HG02885 (cell line): Measurements from ENCODE around the gene PTH1R.
"Not testable (repeated sequence)": the region's sequence is repeated elsewhere in the genome, so short reads cannot be mapped to it uniquely, and the experiment has no call there.

ENCODE experiments used
- ATAC-seq: cut with Tn5 transposase; IDR thresholded peaks from one replicate; pipeline ENCODE4 v1.9.1; 2021; ENCODE audit warnings: mild to moderate bottlenecking; ENCODE audit not compliant: unreplicated experiment, poor library complexity

Gene PTH1R

DNA sequence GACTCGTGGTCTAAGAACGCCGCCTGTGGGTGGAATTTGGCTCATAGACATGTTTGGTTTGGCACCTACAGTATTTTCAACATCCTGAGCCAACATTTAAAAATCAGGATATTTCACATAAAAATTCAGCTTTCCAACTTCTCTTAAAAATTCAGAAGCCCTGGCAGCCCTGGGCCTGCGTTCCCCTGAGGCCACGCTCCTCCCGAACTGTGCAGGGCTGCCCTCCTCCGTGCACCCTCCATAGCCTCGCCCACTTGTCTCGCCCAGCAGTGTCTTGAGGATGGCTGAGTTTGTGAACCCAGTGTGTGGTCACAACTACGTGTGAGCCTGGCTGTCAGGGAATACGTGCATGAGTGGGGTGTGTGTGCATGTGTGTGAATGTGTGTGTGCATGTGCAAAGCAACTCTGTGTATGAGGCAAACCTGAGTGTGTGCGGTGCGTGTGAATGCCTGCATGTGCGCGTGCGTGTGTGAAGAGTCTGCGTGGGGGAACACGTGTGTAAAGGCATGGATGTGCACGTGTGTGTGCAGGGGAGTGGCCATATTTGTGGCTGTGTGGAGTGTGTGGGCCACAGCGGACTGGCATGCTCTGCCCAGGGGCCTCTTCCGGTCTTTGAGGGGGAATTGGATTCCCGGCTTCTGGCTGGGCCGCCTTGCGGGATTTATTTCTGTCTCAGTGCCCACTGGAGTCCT is 30.9 kb downstream of the PTH1R start:
- ATAC-seq, result no peak

DNA sequence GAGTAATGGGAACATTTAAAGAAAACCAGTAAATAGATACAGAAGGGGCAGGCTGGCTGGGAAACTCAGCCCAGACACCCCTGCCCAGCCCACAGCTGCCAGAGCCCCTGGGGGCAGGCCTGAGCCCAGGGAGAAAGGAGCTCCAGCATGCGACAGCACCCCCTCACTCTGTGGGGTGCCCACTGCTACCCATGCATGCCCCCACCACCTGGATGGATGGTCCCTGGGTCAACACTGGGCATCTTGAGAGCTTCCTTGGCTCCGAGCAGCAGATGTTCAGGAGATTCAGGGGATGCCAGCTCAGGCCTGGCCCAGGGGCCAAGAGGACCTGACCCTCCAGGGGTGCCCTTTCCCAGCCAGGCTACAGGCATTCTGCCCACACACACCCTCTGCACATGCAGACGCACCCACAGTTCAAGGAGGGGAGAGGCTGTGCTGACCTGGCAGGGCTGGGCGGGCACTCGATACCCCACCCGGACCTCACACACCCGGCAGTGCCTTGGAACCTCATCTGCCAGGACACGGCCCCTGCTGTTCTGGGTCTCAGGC is 31.5 kb downstream of the PTH1R start:
- no peak for ATAC-seq

DNA sequence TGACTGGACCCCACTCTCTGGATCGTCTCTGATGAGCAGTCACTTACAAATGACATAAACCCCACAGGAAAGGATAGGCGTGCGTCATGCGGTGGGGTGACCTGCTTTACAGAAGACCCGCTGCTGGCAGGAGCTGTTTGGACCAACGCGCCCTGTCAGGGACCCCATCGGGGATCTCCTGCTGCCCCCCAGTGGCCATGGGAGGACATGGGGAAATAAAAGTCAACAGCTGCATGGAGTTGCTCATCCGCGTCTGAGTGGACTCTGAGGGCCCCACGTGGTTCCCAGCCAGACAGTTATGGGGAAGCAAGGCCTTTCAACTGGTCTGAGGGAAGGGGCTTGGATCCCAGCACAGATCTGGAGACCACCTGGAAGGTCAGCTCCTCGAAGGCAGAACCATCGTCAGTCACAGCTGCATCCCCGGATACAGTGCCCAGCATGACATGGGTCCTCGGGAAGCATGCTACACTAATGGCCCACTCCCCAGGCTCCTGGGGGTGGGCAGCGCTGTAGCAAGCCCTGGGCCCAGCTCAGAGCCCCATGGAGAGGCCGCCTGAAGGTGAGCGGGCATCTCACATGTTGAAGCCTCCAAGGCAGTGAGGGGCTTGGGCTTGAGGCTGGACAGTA is 32.1 kb downstream of the PTH1R start:
- ATAC-seq, result peak; percentile 64

DNA sequence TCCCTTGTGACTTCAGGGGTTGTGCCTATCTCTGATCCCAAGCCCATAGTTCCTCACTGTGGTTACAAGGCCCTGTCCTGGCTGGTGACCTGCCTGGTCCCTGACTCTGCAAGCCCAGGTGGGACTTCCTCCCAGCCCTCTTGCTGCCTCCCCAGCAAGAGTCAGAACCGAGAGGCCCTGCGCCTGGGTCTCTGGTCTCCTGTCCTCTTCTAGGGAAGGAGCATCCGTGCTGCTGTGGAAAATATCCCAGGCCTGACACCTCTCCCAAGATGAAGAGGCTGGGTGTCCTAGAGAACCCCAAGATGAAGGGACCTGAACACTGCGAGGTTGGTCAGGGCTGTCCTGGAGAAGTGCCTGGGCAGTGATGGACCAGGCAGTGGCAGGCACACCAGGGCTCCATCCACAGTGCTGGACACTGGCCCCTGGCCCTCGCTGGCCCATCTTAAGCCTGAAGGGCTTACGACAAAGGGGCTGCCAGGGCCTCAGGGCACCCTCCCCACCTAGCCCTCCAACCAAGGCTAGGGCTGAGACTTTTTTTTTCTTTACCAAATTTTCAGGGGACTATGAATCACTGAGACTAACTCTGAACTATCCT is 32.7 kb downstream of the PTH1R start:
- no peak for ATAC-seq

DNA sequence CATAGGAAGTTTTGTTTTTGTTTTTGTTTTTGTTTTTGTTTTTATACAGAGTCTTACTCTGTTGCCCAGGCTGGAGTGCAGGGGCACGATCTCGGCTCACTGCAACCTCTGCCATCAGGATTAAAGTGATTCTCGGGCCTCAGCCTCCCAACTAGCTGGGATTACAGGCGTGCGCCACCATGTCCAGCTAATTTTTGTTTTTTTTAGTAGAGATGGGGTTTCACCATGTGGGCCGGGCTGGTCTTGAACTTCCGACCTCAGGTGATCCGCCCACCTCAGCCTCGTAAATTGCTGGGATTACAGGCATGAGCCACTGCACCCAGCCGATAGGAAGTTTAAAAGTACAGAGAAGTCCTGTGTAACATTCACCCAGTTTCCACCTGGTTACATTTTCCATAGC is 33.4 kb downstream of the PTH1R start:
- not testable (repeated sequence) for ATAC-seq

DNA sequence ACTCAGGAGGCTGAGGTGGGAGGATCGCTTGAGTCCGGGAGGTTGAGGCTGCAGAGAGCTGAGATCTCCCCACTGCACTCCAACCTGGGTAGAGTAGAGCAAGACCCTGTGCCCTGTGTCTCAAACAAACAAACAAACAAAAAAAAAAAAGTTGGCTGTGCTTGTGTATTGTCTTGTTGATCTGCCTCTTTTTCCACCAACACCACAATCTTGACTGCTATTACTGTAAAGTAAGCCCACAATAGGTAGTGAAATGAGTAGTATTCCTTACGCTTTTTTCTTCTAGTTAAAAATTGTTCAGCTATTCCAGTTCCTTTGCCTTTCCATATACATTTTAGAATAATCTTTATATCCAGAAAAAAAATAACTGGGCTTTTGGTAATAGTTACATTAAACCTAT is 35.5 kb downstream of the PTH1R start:
- no peak for ATAC-seq

DNA sequence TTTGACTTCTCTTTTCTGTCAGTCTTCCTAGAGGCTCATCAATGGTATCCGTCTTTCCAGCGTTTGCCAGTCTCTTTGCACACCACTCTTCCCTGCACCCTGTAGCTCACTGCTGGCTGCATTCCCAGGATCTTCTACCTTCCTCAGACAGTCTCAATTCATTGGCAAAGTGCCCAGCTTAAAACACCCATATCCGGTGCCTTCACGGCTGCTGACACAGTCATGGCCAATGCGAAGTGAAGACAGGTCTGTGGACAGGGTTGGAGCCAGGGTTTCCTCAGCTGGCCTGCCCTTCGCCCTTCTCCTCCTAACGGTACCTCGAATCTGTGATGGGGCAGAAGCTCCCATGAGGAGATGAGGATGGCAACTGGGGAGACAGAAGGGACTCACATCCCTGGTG is 36.1 kb downstream of the PTH1R start:
- ATAC-seq, result no peak

DNA sequence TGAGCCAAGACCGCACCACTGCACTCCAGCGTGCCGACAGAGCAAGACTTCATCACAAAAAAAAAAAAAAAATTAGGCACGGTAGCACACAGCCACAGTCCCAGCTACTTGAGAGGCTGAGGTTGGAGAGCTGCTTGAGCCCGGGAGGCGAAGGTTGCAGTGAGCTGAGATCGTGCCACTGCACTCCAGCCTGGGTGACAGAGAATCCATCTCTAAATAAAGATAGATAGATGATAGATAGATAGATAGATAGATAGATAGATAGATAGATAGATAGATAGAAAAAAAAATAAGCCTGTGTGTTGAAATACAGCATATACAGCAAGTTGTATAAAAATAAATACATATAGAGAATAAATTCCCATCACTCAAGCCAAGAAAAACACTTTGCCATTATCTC is 37.3 kb downstream of the PTH1R start:
- ATAC-seq, result no peak

DNA sequence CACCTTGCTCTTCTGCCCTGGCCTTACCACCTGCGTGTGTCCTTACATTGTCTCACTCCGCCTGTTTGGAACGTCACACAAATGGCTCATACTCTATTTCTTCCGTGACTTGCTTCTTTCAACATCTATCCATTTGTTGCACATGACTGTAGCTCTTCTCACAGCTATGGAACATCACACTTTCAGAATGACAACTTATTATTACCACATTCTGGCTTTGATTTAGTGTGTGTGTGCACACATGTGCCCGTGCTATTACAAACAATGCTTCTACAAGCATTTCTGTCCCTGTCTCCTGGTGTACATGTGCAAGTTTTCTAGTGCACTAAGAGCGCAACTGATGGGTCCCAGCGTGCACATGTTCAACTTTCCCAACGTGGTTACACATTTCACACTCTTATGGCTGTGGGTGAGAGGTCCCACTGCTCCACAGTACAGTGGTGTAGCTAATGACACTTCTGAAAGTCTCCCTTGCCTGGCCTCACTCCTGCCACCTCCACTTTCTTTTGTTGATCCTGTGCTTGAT is 37.8 kb downstream of the PTH1R start:
- ATAC-seq, result no peak

DNA sequence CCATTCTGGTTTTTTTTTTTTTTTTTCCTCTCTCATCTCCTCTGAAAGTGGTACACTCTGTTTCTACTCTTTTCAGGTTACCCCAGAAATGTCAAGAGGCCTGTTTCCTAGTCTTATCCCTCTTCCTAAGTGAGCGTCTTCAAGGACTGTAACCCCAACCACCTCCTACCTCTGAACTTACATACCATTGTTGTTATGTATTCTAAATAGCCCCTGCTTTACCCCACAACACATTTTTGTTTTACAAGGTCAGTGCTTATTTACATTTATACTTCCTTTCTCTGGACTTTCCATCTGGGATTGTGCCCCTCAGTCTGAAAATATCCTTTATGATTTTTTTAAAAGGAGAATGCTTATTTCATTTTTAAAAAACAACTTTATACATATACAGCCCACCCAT is 38.8 kb downstream of the PTH1R start:
- no peak for ATAC-seq

DNA sequence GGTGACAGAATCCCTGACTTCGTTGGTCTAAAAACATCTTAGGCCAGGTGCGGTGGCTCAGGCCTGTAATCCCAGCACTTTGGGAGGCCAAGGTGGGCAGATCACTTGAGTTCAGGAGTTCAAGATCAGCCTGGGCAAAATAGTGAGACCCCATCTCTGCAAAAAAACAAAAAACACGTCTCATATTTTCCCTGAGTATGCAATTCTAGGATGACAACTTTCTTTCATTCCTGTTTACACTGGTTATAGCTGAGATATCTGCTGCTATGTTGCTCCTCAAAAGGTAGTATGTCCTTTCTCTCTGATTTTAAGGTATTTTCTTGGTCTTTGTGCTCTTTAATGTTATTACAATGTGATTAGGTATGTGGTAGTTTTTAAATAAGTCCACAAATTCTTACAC is 39.3 kb downstream of the PTH1R start:
- ATAC-seq, result no peak

DNA sequence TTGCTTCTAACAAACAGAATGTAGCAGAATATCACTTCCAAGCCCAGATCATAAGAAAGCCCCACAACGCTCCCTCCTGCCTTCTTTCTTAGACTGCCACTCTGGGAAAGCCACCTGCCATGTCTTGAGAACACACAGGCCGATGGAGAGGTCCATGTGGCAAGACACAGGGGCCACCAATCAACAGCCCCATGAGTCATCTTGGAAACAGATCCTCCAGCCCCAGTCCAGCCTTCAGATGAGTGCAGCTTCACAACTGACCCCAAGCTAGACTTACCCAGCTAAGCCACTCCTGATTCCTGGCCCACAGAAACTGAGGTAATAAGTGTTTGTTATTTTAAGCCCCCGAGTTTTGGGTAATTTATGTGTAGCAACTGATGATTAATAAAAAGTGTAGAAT is 39.7 kb downstream of the PTH1R start:
- ATAC-seq, result no peak

DNA sequence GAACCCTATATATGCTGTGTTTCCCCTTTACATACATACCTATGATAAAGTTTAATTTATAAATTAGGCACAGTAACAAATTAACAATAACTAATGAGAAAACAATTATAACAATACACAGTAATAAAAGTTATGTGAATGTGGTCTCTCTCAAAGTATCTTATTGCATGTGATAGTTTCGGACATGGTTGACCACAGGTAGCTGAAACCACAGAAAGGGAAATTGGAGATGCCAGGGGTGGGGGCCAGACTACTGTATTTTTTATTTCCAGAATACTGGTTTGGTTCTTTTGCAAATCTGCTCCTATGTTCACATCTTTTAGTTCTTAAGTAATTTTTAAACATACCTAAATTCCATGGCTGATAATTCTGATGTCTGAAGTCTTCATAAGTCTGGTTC is 40.7 kb downstream of the PTH1R start:
- no peak for ATAC-seq

DNA sequence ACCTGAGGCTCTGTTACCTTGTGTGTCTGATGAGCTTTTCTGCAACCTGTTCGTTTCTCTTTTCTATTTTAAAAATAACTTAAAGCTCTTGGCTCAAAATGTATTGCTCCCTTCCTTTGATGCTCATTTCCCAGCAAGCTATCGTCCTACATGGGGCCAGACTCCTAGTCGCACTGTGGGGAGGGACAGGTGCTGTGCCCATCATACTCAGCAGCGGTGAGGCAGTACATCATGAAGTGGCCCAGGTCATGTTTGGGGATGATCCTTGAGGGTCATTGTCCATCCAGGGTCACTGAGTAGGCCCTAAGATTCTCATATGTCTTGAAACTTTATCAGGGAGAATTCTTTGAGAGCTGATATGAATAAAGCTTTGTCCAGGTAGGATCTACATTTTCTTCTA is 41.1 kb downstream of the PTH1R start:
- ATAC-seq, result no peak

DNA sequence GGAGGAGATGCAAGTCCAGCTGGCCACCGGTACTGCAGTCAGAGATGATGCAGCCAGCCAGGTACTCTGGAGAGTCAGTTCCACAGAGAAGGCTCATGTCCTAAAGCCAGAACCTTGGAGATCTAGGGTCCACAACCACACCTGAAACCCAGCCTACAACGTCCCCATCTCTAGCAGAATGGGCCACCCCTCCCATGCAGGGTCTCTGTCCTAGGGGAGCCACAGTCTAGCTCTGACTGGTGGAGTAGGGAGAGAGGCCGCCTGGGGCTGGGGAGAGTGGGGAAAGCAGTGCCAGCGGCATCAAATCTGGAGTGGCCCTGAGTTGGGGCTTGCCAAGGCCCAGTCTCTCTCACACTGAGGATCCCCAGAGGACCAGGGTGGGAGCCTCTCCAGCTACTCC is 43.5 kb downstream of the PTH1R start:
- no peak for ATAC-seq

DNA sequence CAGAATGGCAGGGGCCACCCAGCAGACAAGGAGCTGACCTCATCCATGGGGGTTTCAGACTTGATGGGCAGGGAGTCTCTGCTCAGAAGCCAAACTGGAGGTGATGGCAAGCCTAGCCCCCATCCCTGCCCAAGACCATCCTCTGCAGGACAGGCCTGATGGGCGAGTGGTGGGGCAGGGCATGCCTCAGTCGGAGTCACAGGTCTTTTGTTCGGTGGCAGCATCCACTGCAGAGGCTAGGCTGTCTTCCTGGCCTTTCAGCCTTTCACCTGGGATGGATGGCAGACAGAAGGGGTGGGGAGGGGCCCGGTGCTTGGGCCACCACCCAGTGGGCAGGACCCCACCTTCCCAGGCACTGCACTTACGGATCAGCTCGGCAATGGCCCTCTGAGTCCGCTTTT is 44.4 kb downstream of the PTH1R start:
- no peak for ATAC-seq

DNA sequence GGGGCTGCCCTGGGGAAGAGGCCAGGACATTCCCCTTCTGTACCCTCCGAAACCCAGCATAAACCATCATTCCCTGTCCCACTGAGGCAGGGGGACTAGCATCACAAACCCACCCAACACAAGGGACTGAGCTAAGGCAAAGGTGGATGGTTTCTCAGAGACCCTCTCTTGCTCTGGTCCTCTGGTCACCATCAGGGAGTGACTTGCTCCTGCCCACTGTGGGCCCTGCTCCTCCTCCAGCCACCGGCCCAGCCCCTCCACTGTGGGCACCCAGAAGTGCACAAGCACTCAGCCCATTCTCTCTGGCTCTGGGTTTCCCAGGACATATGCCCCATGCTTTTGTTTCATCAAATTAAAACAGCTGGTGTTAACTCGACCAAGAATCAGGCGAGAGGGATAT is 44.9 kb downstream of the PTH1R start:
- no peak for ATAC-seq

DNA sequence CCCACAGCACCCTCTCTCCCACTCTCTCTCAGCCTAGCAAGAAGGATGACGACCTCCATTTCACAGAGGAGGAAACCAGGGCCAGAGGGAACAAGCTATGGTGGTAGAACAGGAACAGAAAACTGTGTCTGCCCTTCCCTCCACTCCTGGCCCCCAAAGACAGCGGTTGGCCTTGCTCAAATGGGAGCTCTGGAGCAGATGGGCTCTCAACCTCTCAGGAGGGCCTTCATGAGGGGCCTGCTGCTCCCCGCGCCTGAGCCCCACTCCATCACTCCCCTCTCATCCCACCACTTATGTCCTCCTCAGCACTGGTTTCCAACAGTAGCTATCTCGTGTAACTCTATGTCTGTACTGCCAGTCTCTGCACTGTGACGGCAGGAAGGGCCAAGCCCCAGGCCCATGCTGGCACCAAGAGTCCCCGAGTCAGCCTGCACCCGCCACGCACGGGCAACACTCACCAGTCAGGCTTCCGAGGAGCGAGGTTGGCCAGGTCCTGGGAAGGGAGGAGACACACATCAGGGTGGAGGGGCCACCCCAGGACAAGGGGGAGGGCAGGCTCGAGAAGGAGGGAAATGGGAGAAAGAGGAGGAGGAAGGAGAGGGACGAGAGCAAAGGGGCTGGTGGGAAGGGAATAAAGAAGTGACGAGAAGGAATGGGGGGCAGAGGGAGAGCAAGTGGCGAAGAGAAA is 45.5 kb downstream of the PTH1R start:
- ATAC-seq, result no peak

DNA sequence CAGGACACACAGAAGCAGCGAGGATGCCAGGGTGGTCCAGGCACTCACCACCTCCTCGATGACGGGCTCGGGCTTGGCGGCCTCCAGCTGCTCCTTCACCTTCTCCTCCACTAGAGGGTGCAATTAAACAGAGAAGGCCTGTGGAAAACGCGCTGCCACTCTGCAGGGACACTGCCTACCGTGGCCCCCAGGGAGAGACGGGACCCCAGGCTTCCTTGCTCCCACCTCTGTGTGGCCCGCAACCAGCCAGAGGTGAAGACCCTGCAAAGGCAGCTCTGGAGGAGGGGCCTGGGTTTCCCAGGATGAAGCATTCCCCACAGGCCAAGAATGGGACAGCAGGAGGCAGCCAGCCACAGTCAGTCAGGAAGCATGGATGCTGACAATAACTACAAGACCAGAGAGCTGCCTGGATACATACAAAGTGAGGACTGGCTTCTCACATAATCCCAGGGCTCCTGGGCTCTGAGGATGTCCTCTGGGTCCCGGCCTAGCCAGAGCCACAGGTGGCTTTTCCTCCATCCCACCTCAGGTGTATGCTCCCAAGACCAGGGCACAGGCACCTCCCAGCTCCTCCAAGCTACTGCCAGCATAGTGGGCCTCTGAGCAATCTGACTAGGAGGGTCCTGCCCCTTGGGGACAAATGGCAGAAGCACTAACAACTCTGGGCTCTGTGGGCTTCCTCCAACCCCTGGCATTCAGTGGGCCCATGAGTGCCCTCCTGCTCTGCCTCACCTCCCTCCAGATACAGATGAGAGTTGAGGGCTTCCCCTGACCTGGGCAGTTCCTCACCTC is 46.2 kb downstream of the PTH1R start:
- ATAC-seq, result no peak

DNA sequence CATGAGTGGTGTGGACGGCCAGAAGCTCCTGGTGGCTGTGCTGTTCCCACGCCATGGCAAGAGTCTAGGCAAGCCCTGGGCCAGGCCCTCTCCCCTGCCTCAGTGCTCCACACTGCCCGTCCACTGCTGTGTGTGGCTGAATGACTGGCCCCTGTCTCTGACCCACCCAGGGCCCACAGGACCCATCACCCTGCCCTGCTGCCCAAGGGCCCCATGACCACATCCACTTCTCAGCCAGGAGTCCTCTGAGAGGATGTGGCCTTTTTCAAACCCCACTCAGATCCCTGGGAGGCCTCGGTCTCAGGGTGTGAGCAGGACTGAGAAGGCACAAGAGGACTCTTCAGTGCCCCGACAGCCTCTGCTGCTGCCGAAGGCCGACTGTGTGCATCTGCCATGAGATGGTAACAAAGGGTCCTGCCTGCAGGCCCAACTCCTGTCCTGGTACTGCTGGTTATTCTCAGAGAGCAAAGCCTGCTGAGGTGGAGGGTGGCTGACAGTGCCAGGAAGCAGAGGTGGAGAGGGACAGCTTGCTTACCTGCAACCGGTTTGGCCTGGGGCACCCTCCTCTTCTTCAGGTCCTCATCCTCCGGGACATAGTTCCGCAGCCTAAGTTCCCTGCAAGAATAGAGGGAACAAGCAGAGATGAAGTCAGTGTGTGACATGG is 47.5 kb downstream of the PTH1R start:
- ATAC-seq, result no peak
